HG03521 (cell line): Measurements from ENCODE around the gene FSTL4.
"Not testable (repeated sequence)": the region's sequence is repeated elsewhere in the genome, so short reads cannot be mapped to it uniquely, and the experiment has no call there.

ENCODE experiments used
- ATAC-seq: cut with Tn5 transposase; IDR thresholded peaks from one replicate; pipeline ENCODE4 v1.9.1; 2021; ENCODE audit warnings: mild to moderate bottlenecking, moderate library complexity; ENCODE audit not compliant: unreplicated experiment

FSTL4 gene

GRCh38 chr5:133214153-133214820 is 398.1 kb downstream of the FSTL4 start:
- ATAC-seq: no peak

- no peak for ATAC-seq
Observed at GRCh38 chr5:133205649-133206048, 406.7 kb downstream of the FSTL4 start.

- no peak for ATAC-seq
Observed at GRCh38 chr5:133205204-133205603, 407.1 kb downstream of the FSTL4 start.

GRCh38 chr5:133203317-133204305 is 408.7 kb downstream of the FSTL4 start:
- no peak for ATAC-seq

GRCh38 chr5:133202066-133202665 is 410.2 kb downstream of the FSTL4 start:
- ATAC-seq: no peak

- ATAC-seq: no peak
Observed at GRCh38 chr5:133201310-133201709, 411.0 kb downstream of the FSTL4 start.

- no peak for ATAC-seq
Observed at GRCh38 chr5:133200256-133200655, 412.1 kb downstream of the FSTL4 start.

- no peak for ATAC-seq
Observed at GRCh38 chr5:133199417-133200178, 412.7 kb downstream of the FSTL4 start.

- no peak for ATAC-seq
Observed at GRCh38 chr5:133198511-133198910, 413.8 kb downstream of the FSTL4 start.

GRCh38 chr5:133196441-133197085 is 415.8 kb downstream of the FSTL4 start:
- no peak for ATAC-seq

GRCh38 chr5:133195250-133195649 is 417.1 kb downstream of the FSTL4 start:
- ATAC-seq: no peak

- no peak for ATAC-seq
Observed at GRCh38 chr5:133193794-133194193, 418.5 kb downstream of the FSTL4 start.

GRCh38 chr5:133192716-133193115 is 419.6 kb downstream of the FSTL4 start:
- ATAC-seq: no peak

GRCh38 chr5:133189881-133190280 is 422.5 kb downstream of the FSTL4 start:
- ATAC-seq: no peak

- no peak for ATAC-seq
Observed at GRCh38 chr5:133179405-133179804, 432.9 kb downstream of the FSTL4 start.

GRCh38 chr5:133170756-133171387 is 441.5 kb downstream of the FSTL4 start:
- ATAC-seq: not testable (repeated sequence)

GRCh38 chr5:133164759-133165158 is 447.6 kb downstream of the FSTL4 start:
- no peak for ATAC-seq

GRCh38 chr5:133163839-133164238 is 448.5 kb downstream of the FSTL4 start:
- ATAC-seq: no peak

- no peak for ATAC-seq
Observed at GRCh38 chr5:133159543-133159942, 452.8 kb downstream of the FSTL4 start.
